A549 (cell line): Measurements from ENCODE around the gene EHF. TPM values are rescaled to one million over a fixed set of nuclear protein-coding genes. Genes with fewer than 3 reads are reported as not detected.

ENCODE experiments used
- ATAC-seq, 2 experiments: fragments of 200-7000 bp in 1 of 2; fragments of >200 bp in 1 of 2; cut with Nextera tagmentation in 1 of 2; cut with Tn5 transposase in 1 of 2; 3 replicates each; pipeline versions ENCODE4 v1.8.0 to v1.9.1; 2018 to 2020; ENCODE audit warnings: mild to moderate bottlenecking in 1 of 2, moderate library complexity in 1 of 2
- CTCF ChIA-PET: fragments of 300-600 bp; sonication (Branson Sonifier 250); formaldehyde crosslinking; extraction: SDS; loops from one replicate; lab custom pipeline; 2021; ENCODE audit warnings: antibody characterized with exemption, inconsistent platforms; lab: Yijun Ruan, JAX
- POLR2A ChIA-PET: fragments of 350-600 bp; formaldehyde crosslinking; extraction: SDS; loops from one replicate; lab custom pipeline; 2021; ENCODE audit warnings: antibody characterized with exemption, inconsistent platforms; lab: Yijun Ruan, JAX
- DNase-seq, 2 experiments: peaks; one replicate each; pipeline versions ENCODE4 v3.0.0 to v3.0.0-alpha.2; 2011 to 2016; ENCODE audit warnings: low read depth in 1 of 2, low spot score in 1 of 2
- FAIRE-seq: peaks from 2 replicates; lab custom pipeline; 2011; peaks lifted over from hg19 to GRCh38; lab: Jason Lieb, UNC
- H3K27ac ChIP-seq, 2 experiments: fragments of >200 bp; sonication (Bioruptor Twin); formaldehyde crosslinking; 3 replicates each; pipeline ENCODE4 v1.5.1; 2016 to 2017
- H3K4me1 ChIP-seq: fragments of >200 bp; sonication (Bioruptor Twin); formaldehyde crosslinking; 3 replicates; pipeline ENCODE4 v1.6.1; 2016
- H3K4me2 ChIP-seq: fragments of >200 bp; sonication (Bioruptor Twin); formaldehyde crosslinking; 3 replicates; pipeline ENCODE4 v1.6.1; 2016
- H3K4me3 ChIP-seq: fragments of >200 bp; sonication (Bioruptor Twin); formaldehyde crosslinking; 3 replicates; pipeline ENCODE4 v1.5.1; 2016
- H3K9me3 ChIP-seq: fragments of >200 bp; sonication (Bioruptor Twin); formaldehyde crosslinking; 3 replicates; pipeline ENCODE4 v1.6.1; 2016
- CBX2 ChIP-seq: fragments of 200-600 bp; sonication (generic); IDR thresholded peaks from 2 replicates; pipeline ENCODE4 v1.6.1; 2016; ENCODE audit warnings: low read depth, mild to moderate bottlenecking, borderline replicate concordance
- CEBPB ChIP-seq, 2 experiments: fragments of >200 bp in 1 of 2; sonication (Bioruptor Twin) in 1 of 2; formaldehyde crosslinking in 1 of 2; IDR thresholded peaks; 2 replicates each; pipeline ENCODE4 v1.6.1; 2012 to 2016
- ESRRA ChIP-seq: fragments of 150-350 bp; IDR thresholded peaks from 2 replicates; pipeline ENCODE4 v1.6.1; 2014; ENCODE audit warnings: mild to moderate bottlenecking, low read length, borderline replicate concordance
- HDAC2 ChIP-seq: fragments of 200-600 bp; sonication (generic); IDR thresholded peaks from 2 replicates; pipeline ENCODE4 v1.6.1; 2016
- HEYL ChIP-seq: fragments of 250-450 bp; sonication (Bioruptor Pico); IDR thresholded peaks from 2 replicates; pipeline ENCODE4 v1.8.0; 2021; ENCODE audit warnings: mild to moderate bottlenecking, moderate library complexity
- HOXA7 ChIP-seq: fragments of 250-450 bp; sonication (Bioruptor Pico); IDR thresholded peaks from 2 replicates; pipeline ENCODE4 v1.5.0; 2020; ENCODE audit warnings: mild to moderate bottlenecking, moderate library complexity
- HOXB13 ChIP-seq: fragments of 250-450 bp; sonication (Bioruptor Pico); IDR thresholded peaks from 2 replicates; pipeline ENCODE4 v1.5.0; 2020; ENCODE audit warnings: low read depth, mild to moderate bottlenecking, moderate library complexity
- HOXB5 ChIP-seq: fragments of 250-450 bp; sonication (Bioruptor Pico); IDR thresholded peaks from 2 replicates; pipeline ENCODE4 v1.5.0; 2020; ENCODE audit warnings: mild to moderate bottlenecking, moderate library complexity
- JUN ChIP-seq, 2 experiments: fragments of >200 bp; sonication (Bioruptor Twin); formaldehyde crosslinking; IDR thresholded peaks; 2 replicates in 1 of 2; 3 replicates in 1 of 2; pipeline ENCODE4 v1.6.1; 2016 to 2017
- KDM5A ChIP-seq: fragments of 200-600 bp; sonication (generic); IDR thresholded peaks from 2 replicates; pipeline ENCODE4 v1.6.1; 2016; ENCODE audit warnings: antibody characterized with exemption, mild to moderate bottlenecking
- MYC ChIP-seq: IDR thresholded peaks from 2 replicates; pipeline ENCODE4 v1.6.1; 2012; ENCODE audit warnings: mild to moderate bottlenecking, inconsistent platforms, low read length, improper control_type of control experiment, borderline replicate concordance
- NPAS2 ChIP-seq: fragments of 250-450 bp; sonication (Bioruptor Pico); IDR thresholded peaks from 2 replicates; pipeline ENCODE4 v1.8.0; 2022; ENCODE audit warnings: mild to moderate bottlenecking, moderate library complexity, borderline replicate concordance
- PHF8 ChIP-seq: fragments of 200-600 bp; sonication (generic); IDR thresholded peaks from 2 replicates; pipeline ENCODE4 v1.6.1; 2016; ENCODE audit warnings: low read depth, mild to moderate bottlenecking, antibody characterized with exemption, moderate library complexity, borderline replicate concordance
- POLR2A ChIP-seq: IDR thresholded peaks from 2 replicates; pipeline ENCODE4 v1.6.1; 2012; ENCODE audit warnings: mild to moderate bottlenecking, low read length
- RAD21 ChIP-seq, 2 experiments: fragments of >200 bp in 1 of 2; sonication (Bioruptor Twin) in 1 of 2; formaldehyde crosslinking in 1 of 2; IDR thresholded peaks in 1 of 2; conservative IDR thresholded peaks in 1 of 2; 2 replicates in 1 of 2; 3 replicates in 1 of 2; pipeline ENCODE4 v1.6.1; 2012 to 2018; ENCODE audit warnings: inconsistent platforms in 1 of 2
- SMC3 ChIP-seq: fragments of >200 bp; sonication (Bioruptor Twin); formaldehyde crosslinking; IDR thresholded peaks from 3 replicates; pipeline ENCODE4 v1.6.1; 2018; ENCODE audit warnings: inconsistent platforms
- ZNF302 ChIP-seq: fragments of 250-450 bp; sonication (Bioruptor Pico); IDR thresholded peaks from 2 replicates; pipeline ENCODE4 v1.9.0; 2021; ENCODE audit warnings: inconsistent platforms, mild to moderate bottlenecking, moderate library complexity
- WGBS: methylation state at CpG from one replicate; pipeline ENCODE4 v1.1.6; 2017; ENCODE audit errors: missing lambda C conversion rate; 5-methylcytosine and 5-hydroxymethylcytosine counted together
- polyA plus RNA-seq, 4 experiments: library from polyadenylated mRNA; depleted of rRNA in 3 of 4; stranded (reverse); fragments of >200 nt; fragmentation: RNase III in 1 of 4; extraction: RNeasy Plus Mini Kit Qiagen cat#74134 plus additional on column Dnase treatment in 1 of 4; gene quantifications; 2 replicates in 3 of 4; 3 replicates in 1 of 4; pipeline ENCODE4 v1.2.3, GENCODE V29; 2011 to 2017
- TF ChIP-seq, protein P1 (sequence below): fragments of 200-600 bp; sonication (generic); IDR thresholded peaks from 2 replicates; pipeline ENCODE4 v1.6.1; 2016; ENCODE audit warnings: antibody characterized with exemption, mild to moderate bottlenecking, moderate library complexity
- TF ChIP-seq, protein P2 (sequence below): fragments of 450-650 bp; IDR thresholded peaks from 2 replicates; pipeline ENCODE4 v1.6.1; 2014; ENCODE audit warnings: antibody characterized with exemption
- TF ChIP-seq, protein P3 (sequence below): fragments of 250-450 bp; sonication (Bioruptor Pico); IDR thresholded peaks from 2 replicates; pipeline ENCODE4 v1.5.0; 2021; ENCODE audit warnings: mild to moderate bottlenecking, moderate library complexity, borderline replicate concordance
- TF ChIP-seq, protein P4 (sequence below): IDR thresholded peaks from 2 replicates; pipeline ENCODE4 v1.6.1; 2012; ENCODE audit warnings: low read depth, borderline replicate concordance

Gene EHF
- polyA plus RNA-seq, 2 of the 4 experiments (the other 2 are of a cell fraction): 5.4 to 7.8 TPM

DNA sequence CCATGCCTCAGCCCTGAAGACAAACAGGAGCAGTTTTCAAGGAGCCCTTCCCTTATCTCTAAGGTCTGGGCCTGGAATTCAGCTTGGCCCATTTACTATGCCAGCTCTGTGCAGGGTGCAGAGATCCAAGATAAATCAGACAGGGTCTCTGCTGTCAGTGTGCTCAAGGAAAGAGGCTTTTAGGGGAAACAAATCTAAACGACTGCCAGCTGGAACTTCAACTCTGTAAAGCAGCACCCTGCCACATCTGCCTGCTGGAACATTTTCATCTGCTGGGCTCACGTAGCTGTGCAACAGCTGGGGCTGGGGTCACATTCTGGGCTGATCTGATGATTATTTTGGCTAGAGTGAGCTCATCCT is 19.8 kb upstream of the EHF start:
- H3K9me3 ChIP-seq: peaks cover 21% of the 10 kb centered on the region
- DNase-seq: no peak
- 28% methylated on average over 2 of the region's 2 CpGs for WGBS
- H3K4me1 ChIP-seq: peaks cover 73% of the 10 kb centered on the region
- CTCF ChIA-PET: interaction anchor here (0.7 to 4.6 kb wide), 13 partner anchors 9 to 290 kb away, joined by 3 to 30 read pairs (median 5); no protein-coding TSS in a partner anchor
- POLR2A ChIA-PET: interaction anchor here (0.6 to 3.3 kb wide), 6 partner anchors 33 to 315 kb away, joined by 3 to 98 read pairs (median 8); partner anchors contain the start of genes APIP and PDHX
- no peak for TF ChIP-seq HOXB5
- no peak for TF ChIP-seq HEYL (CRISPR knock-in tag)
- no peak for TF ChIP-seq NPAS2 (CRISPR knock-in tag)
- TF ChIP-seq ZNF302 (CRISPR knock-in tag): no peak
- no peak for TF ChIP-seq JUN (IDR thresholded peaks at IDR 0.05)
- no peak for TF ChIP-seq HDAC2
- TF ChIP-seq, protein P1, sequence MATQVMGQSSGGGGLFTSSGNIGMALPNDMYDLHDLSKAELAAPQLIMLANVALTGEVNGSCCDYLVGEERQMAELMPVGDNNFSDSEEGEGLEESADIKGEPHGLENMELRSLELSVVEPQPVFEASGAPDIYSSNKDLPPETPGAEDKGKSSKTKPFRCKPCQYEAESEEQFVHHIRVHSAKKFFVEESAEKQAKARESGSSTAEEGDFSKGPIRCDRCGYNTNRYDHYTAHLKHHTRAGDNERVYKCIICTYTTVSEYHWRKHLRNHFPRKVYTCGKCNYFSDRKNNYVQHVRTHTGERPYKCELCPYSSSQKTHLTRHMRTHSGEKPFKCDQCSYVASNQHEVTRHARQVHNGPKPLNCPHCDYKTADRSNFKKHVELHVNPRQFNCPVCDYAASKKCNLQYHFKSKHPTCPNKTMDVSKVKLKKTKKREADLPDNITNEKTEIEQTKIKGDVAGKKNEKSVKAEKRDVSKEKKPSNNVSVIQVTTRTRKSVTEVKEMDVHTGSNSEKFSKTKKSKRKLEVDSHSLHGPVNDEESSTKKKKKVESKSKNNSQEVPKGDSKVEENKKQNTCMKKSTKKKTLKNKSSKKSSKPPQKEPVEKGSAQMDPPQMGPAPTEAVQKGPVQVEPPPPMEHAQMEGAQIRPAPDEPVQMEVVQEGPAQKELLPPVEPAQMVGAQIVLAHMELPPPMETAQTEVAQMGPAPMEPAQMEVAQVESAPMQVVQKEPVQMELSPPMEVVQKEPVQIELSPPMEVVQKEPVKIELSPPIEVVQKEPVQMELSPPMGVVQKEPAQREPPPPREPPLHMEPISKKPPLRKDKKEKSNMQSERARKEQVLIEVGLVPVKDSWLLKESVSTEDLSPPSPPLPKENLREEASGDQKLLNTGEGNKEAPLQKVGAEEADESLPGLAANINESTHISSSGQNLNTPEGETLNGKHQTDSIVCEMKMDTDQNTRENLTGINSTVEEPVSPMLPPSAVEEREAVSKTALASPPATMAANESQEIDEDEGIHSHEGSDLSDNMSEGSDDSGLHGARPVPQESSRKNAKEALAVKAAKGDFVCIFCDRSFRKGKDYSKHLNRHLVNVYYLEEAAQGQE: no peak
- TF ChIP-seq, protein P2, sequence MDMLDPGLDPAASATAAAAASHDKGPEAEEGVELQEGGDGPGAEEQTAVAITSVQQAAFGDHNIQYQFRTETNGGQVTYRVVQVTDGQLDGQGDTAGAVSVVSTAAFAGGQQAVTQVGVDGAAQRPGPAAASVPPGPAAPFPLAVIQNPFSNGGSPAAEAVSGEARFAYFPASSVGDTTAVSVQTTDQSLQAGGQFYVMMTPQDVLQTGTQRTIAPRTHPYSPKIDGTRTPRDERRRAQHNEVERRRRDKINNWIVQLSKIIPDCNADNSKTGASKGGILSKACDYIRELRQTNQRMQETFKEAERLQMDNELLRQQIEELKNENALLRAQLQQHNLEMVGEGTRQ: no peak
- TF ChIP-seq HOXB13: no peak
- no peak for TF ChIP-seq KDM5A
- TF ChIP-seq CEBPB (IDR thresholded peaks at IDR 0.05): no peak
- no peak for TF ChIP-seq MYC
- TF ChIP-seq ESRRA: no peak
- no peak for TF ChIP-seq HOXA7 (CRISPR knock-in tag)
- peak overlapping the region; percentile 98 to 99 for H3K27ac ChIP-seq
- ATAC-seq: peak in 1 of 2 experiments; percentile 1; a peak in 2 of 6 replicates
- H3K4me2 ChIP-seq: peak overlapping the region; percentile 70
- FAIRE-seq: no peak
- no peak overlapping the region for H3K4me3 ChIP-seq

DNA sequence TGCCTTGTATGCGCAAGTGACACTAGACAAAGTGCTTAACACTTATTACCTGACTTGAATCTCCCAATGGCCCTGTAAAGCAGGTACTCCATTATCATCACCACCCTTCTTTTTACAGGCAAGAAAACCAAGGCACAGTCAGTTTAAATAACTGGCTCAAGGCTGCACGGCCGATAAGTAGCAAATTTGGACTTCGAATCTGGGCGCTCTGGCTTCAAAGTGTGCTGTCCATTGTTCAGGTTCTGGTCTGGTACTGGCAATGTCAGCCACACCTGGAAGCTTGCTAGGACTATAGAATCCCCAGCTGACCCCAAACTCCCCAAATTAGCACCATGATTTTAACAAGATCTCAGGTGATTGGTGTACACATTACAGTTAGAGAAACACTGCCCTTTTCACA is 19.3 kb upstream of the EHF start:
- WGBS: 87% methylated on average over 5 of the region's 5 CpGs
- H3K4me2 ChIP-seq: peak overlapping the region; percentile 70
- no peak for DNase-seq
- TF ChIP-seq RAD21 (conservative IDR thresholded peaks at IDR 0.05 in 1 of 2, IDR thresholded peaks at IDR 0.05 in 1 of 2) (no peak), HOXB5 (no peak), PHF8 (no peak), CBX2 (no peak), POLR2A (no peak), NPAS2 (CRISPR knock-in tag) (no peak), SMC3 (no peak)
- TF ChIP-seq, protein P3, sequence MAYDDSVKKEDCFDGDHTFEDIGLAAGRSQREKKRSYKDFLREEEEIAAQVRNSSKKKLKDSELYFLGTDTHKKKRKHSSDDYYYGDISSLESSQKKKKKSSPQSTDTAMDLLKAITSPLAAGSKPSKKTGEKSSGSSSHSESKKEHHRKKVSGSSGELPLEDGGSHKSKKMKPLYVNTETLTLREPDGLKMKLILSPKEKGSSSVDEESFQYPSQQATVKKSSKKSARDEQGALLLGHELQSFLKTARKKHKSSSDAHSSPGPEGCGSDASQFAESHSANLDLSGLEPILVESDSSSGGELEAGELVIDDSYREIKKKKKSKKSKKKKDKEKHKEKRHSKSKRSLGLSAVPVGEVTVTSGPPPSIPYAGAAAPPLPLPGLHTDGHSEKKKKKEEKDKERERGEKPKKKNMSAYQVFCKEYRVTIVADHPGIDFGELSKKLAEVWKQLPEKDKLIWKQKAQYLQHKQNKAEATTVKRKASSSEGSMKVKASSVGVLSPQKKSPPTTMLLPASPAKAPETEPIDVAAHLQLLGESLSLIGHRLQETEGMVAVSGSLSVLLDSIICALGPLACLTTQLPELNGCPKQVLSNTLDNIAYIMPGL: no peak
- TF ChIP-seq, protein P4, sequence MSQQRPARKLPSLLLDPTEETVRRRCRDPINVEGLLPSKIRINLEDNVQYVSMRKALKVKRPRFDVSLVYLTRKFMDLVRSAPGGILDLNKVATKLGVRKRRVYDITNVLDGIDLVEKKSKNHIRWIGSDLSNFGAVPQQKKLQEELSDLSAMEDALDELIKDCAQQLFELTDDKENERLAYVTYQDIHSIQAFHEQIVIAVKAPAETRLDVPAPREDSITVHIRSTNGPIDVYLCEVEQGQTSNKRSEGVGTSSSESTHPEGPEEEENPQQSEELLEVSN: no peak
- TF ChIP-seq, all 56 proteins: peak for 0
- H3K9me3 ChIP-seq: peaks cover 15% of the 10 kb centered on the region
- ATAC-seq (no peak), FAIRE-seq (no peak)
- peak overlapping the region; percentile 98 to 99 for H3K27ac ChIP-seq
- POLR2A ChIA-PET: interaction anchor here (0.9 to 3.3 kb wide), 4 partner anchors 32 to 53 kb away, joined by 3 to 98 read pairs (median 42); no protein-coding TSS in a partner anchor
- H3K4me3 ChIP-seq: no peak overlapping the region
- CTCF ChIA-PET: interaction anchor here (1.4 to 4.6 kb wide), 5 partner anchors 15 to 53 kb away, joined by 3 to 30 read pairs (median 5); no protein-coding TSS in a partner anchor
- H3K4me1 ChIP-seq: peaks cover 79% of the 10 kb centered on the region
